Mesothelial cell of epicardium (in vitro differentiated cells): ENCODE measurements around the gene SLC25A29. TPM values are rescaled to one million over a fixed set of nuclear protein-coding genes. Genes with fewer than 3 reads are reported as not detected.
"Not testable (repeated sequence)": the region's sequence is repeated elsewhere in the genome, so short reads cannot be mapped to it uniquely, and the experiment has no call there.

ENCODE experiments used
- DNase-seq, 2 experiments: peaks; one replicate each; pipeline ENCODE4 v3.0.0; 2021; ENCODE audit warnings: low spot score in 2 of 2; ENCODE audit not compliant: unreplicated experiment in 2 of 2
- H3K27ac Mint-ChIP-seq: 2 replicates; pipeline ENCODE4 v1.8.0; 2021; ENCODE audit warnings: mixed read lengths
- H3K27me3 Mint-ChIP-seq: 2 replicates; pipeline ENCODE4 v1.8.0; 2021; ENCODE audit warnings: low read depth, mixed read lengths
- H3K36me3 Mint-ChIP-seq: 2 replicates; pipeline ENCODE4 v1.8.0; 2021; ENCODE audit warnings: mixed read lengths
- H3K4me1 Mint-ChIP-seq: 2 replicates; pipeline ENCODE4 v1.8.0; 2021; ENCODE audit warnings: mixed read lengths
- H3K4me3 Mint-ChIP-seq: 2 replicates; pipeline ENCODE4 v1.8.0; 2021; ENCODE audit warnings: mild to moderate bottlenecking, moderate library complexity, mixed read lengths
- H3K9me3 Mint-ChIP-seq: 2 replicates; pipeline ENCODE4 v1.8.0; 2021; ENCODE audit warnings: mixed read lengths
- CTCF ChIP-seq: fragments of 200-600 bp; sonication (generic); IDR thresholded peaks from one replicate; pipeline ENCODE4 v1.5.0; 2021; ENCODE audit warnings: antibody characterized with exemption; ENCODE audit not compliant: unreplicated experiment
- total RNA-seq: library from RNA; stranded (reverse); gene quantifications from 3 replicates; pipeline ENCODE4 v1.2.1, GENCODE V29; 2021

Gene SLC25A29
- total RNA-seq, 1 donor from 2014 or later, result 102 TPM

- TF ChIP-seq CTCF, result no peak
- DNase-seq, result no peak
- Mint-ChIP-seq H3K27ac (no peak overlapping the region), H3K4me1 (peaks cover 8% of the 10 kb centered on the region), H3K27me3 (no peaks in the 10 kb centered on the region), H3K4me3 (peak overlapping the region; percentile 33), H3K9me3 (no peaks in the 10 kb centered on the region), H3K36me3 (peaks cover 2% of the 10 kb centered on the region)
Measured at GRCh38 chr14:100286484-100287191, 19.6 kb downstream of the SLC25A29 start.

- no peaks in the 10 kb centered on the region for H3K9me3 Mint-ChIP-seq
- H3K4me1 Mint-ChIP-seq, result peaks cover 8% of the 10 kb centered on the region
- H3K27ac Mint-ChIP-seq, result peak overlapping the region; percentile 79
- no peak for DNase-seq
- H3K4me3 Mint-ChIP-seq, result peak overlapping the region; percentile 75
- H3K27me3 Mint-ChIP-seq, result no peaks in the 10 kb centered on the region
- TF ChIP-seq CTCF, result no peak
- H3K36me3 Mint-ChIP-seq, result peaks cover 2% of the 10 kb centered on the region
Measured at GRCh38 chr14:100285913-100286400, 20.3 kb downstream of the SLC25A29 start.

GRCh38 chr14:100285021-100285912 lies 21.0 kb downstream of the SLC25A29 start:
- no peak overlapping the region for H3K27ac Mint-ChIP-seq
- H3K4me3 Mint-ChIP-seq, result peak overlapping the region; percentile 75
- no peaks in the 10 kb centered on the region for H3K36me3 Mint-ChIP-seq
- peak; percentile 66 to 89 for DNase-seq
- H3K27me3 Mint-ChIP-seq, result no peaks in the 10 kb centered on the region
- peaks cover 8% of the 10 kb centered on the region for H3K4me1 Mint-ChIP-seq
- H3K9me3 Mint-ChIP-seq, result no peaks in the 10 kb centered on the region
- TF ChIP-seq CTCF, result peak; percentile 79

- Mint-ChIP-seq H3K4me1 (peaks cover 8% of the 10 kb centered on the region), H3K36me3 (no peaks in the 10 kb centered on the region), H3K27ac (peak overlapping the region; percentile 69), H3K9me3 (no peaks in the 10 kb centered on the region), H3K4me3 (peak overlapping the region; percentile 64), H3K27me3 (no peaks in the 10 kb centered on the region)
- TF ChIP-seq CTCF, result no peak
- no peak for DNase-seq
Measured at GRCh38 chr14:100283984-100284881, 22.0 kb downstream of the SLC25A29 start.

GRCh38 chr14:100283436-100283835 lies 22.8 kb downstream of the SLC25A29 start:
- H3K9me3 Mint-ChIP-seq, H3K27me3 Mint-ChIP-seq, DNase-seq, H3K4me1 Mint-ChIP-seq, H3K4me3 Mint-ChIP-seq, H3K36me3 Mint-ChIP-seq: not testable (repeated sequence)
- peak overlapping the region; percentile 71 for H3K27ac Mint-ChIP-seq
